ENCODE measurements around the gene RGS11.

The RGS11 gene

GRCh38 chr16:228151-228851 is 47.4 kb downstream of the RGS11 start:
- DNase-seq = no peak

GRCh38 chr16:220021-220420 is 55.7 kb downstream of the RGS11 start:
- no peak for DNase-seq

All from HCEC 1CT (cell line).